SK-N-MC (cell line): Measurements from ENCODE around the gene IP6K2.
"Not testable (repeated sequence)": the region's sequence is repeated elsewhere in the genome, so short reads cannot be mapped to it uniquely, and the experiment has no call there.

Experiments
- DNase-seq: peaks from one replicate; pipeline ENCODE4 v3.0.0-alpha.2; 2011; ENCODE audit warnings: low read depth, low spot score
- H3K27ac ChIP-seq: fragments of 200-600 bp; sonication (generic); 2 replicates; pipeline ENCODE4 v1.5.1; 2016; ENCODE audit warnings: mixed run types
- H3K36me3 ChIP-seq: fragments of 200-600 bp; sonication (generic); 2 replicates; pipeline ENCODE4 v1.6.1; 2017; ENCODE audit warnings: antibody characterized with exemption, low read length, mixed read lengths; ENCODE audit not compliant: insufficient read depth
- H3K4me3 ChIP-seq: fragments of 200-600 bp; sonication (generic); 2 replicates; pipeline ENCODE4 v1.5.1; 2016
- H3K9ac ChIP-seq: fragments of 200-600 bp; sonication (generic); 2 replicates; pipeline ENCODE4 v1.8.0; 2017; ENCODE audit warnings: mixed run types, mixed read lengths; ENCODE audit not compliant: insufficient read length
- H3K9me3 ChIP-seq: fragments of 200-600 bp; sonication (generic); 2 replicates; pipeline ENCODE4 v1.6.1; 2017; ENCODE audit warnings: low read depth, mild to moderate bottlenecking, antibody characterized with exemption, low read length, moderate library complexity, mixed read lengths
- EZH2 ChIP-seq: fragments of 200-600 bp; sonication (generic); IDR thresholded peaks from one replicate; pipeline ENCODE4 v1.6.1; 2017; ENCODE audit warnings: antibody characterized with exemption
- FOXP2 ChIP-seq: optimal IDR thresholded peaks from 2 replicates; pipeline ENCODE3; 2011; ENCODE audit warnings: mild to moderate bottlenecking, moderate library complexity; ENCODE audit not compliant: insufficient read depth; ENCODE audit errors: extremely low read length, control extremely low read depth
- POLR2AphosphoS5 ChIP-seq: IDR thresholded peaks from 2 replicates; pipeline ENCODE4 v1.6.1; 2012; ENCODE audit warnings: mild to moderate bottlenecking, low read depth, low read length, borderline replicate concordance

The IP6K2 gene, protein sequence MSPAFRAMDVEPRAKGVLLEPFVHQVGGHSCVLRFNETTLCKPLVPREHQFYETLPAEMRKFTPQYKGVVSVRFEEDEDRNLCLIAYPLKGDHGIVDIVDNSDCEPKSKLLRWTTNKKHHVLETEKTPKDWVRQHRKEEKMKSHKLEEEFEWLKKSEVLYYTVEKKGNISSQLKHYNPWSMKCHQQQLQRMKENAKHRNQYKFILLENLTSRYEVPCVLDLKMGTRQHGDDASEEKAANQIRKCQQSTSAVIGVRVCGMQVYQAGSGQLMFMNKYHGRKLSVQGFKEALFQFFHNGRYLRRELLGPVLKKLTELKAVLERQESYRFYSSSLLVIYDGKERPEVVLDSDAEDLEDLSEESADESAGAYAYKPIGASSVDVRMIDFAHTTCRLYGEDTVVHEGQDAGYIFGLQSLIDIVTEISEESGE

GRCh38 chr3:48716982-48717746 lies at the start of gene IP6K2:
Gene IP6K2, minus strand, starts transcription at chr3:48717221. Its CDS starts 21,930 bp downstream, at chr3:48695291.
- peaks cover 12% of the 10 kb centered on the region for H3K36me3 ChIP-seq
- peak within 1 kb of the TSS; percentile 90 for H3K4me3 ChIP-seq
- H3K9ac ChIP-seq, result peak within 1 kb of the TSS; percentile 98
- peak; percentile 53 for DNase-seq
- H3K27ac ChIP-seq, result peak within 1 kb of the TSS; percentile 81
- no peak for TF ChIP-seq FOXP2
- TF ChIP-seq EZH2, result no peak
- peak; percentile 96 for TF ChIP-seq POLR2AphosphoS5
- no peaks in the 10 kb centered on the region for H3K9me3 ChIP-seq

DNA sequence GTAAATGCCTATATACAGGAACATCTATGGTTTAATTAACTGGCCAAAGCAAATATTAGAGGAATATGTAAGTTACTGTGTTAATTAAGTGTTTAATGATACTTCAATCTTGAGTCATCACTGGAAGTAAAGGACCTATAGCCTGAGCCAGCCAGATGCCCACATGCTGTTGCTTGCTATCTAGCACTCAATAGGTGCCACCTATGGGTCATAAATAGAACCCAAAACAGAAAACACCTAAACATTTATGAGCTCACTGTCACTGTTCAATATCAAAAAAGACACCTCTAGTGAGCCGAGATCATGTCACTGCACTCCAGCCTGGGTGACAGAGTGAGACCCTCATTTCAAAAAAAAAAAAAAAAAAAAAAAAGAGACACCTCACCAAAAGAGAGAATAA lies 48.4 kb upstream of the IP6K2 start:
- no peak overlapping the region for H3K27ac ChIP-seq
- no peak for TF ChIP-seq EZH2
- no peak for TF ChIP-seq FOXP2
- TF ChIP-seq POLR2AphosphoS5, result no peak
- H3K9me3 ChIP-seq, result no peaks in the 10 kb centered on the region

DNA sequence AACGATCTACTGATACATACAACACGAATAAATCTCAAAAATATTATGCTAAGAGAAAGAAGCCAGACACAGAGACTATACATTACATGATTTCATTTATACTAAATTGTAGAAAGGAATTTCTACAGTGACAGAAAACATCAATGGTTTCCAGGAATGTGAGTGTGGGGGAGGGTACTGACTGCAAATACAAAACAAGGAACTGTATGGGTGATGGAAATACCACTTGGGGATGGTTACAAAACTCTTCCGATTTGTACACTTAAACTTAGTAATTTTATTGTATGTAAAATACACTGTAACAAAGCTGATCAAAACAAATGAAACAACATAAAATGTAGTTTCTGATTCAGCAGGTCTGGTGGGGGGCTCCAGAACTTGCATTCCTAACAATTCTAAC lies 45.8 kb upstream of the IP6K2 start:
- no peaks in the 10 kb centered on the region for H3K9me3 ChIP-seq
- H3K4me3 ChIP-seq, result no peak overlapping the region
- H3K27ac ChIP-seq, result no peak overlapping the region
- H3K9ac ChIP-seq, result no peak overlapping the region
- no peak for DNase-seq
- TF ChIP-seq FOXP2 (no peak), EZH2 (no peak), POLR2AphosphoS5 (no peak)
- H3K36me3 ChIP-seq, result no peaks in the 10 kb centered on the region

More for the DNA sequence above, 48.4 kb upstream of the IP6K2 start:
- Histone ChIP-seq H3K36me3 (no peaks in the 10 kb centered on the region), H3K4me3 (no peak overlapping the region), H3K9ac (no peak overlapping the region)
- no peak for DNase-seq

GRCh38 chr3:48759991-48760540 lies 43.0 kb upstream of the IP6K2 start:
- not testable (repeated sequence) for DNase-seq, H3K9me3 ChIP-seq, H3K36me3 ChIP-seq, H3K4me3 ChIP-seq, H3K9ac ChIP-seq, H3K27ac ChIP-seq

DNA sequence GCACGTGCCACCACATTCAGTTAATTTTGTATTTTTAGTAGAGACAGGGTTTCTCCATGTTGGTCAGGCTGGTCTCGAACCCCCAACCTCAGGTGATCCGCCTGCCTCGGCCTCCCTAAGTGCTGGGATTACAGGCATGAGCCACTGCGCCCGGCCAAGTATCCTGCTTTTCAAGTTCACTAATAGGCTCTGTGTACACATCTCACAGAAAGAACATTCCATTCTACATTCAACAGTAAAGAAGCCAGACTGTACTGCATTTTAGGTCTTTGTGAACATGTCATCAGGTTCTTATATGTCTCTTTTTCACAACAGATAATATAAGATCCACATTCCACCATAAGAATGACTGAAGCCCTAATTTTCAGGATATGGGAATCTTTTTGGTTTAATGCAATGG lies 42.5 kb upstream of the IP6K2 start:
- DNase-seq, H3K4me3 ChIP-seq, H3K27ac ChIP-seq, H3K9me3 ChIP-seq, H3K36me3 ChIP-seq, H3K9ac ChIP-seq: not testable (repeated sequence)

- Histone ChIP-seq H3K27ac (no peak overlapping the region), H3K9ac (no peak overlapping the region), H3K4me3 (no peak overlapping the region), H3K36me3 (no peaks in the 10 kb centered on the region), H3K9me3 (no peaks in the 10 kb centered on the region)
- no peak for TF ChIP-seq FOXP2
- TF ChIP-seq EZH2, result no peak
- TF ChIP-seq POLR2AphosphoS5, result no peak
- DNase-seq, result no peak
Measured at GRCh38 chr3:48759071-48759470, 42.0 kb upstream of the IP6K2 start.

- Histone ChIP-seq H3K36me3 (no peaks in the 10 kb centered on the region), H3K9ac (no peak overlapping the region), H3K27ac (no peak overlapping the region), H3K4me3 (no peak overlapping the region), H3K9me3 (no peaks in the 10 kb centered on the region)
- TF ChIP-seq POLR2AphosphoS5 (no peak), EZH2 (no peak), FOXP2 (no peak)
- DNase-seq, result no peak
Measured at GRCh38 chr3:48756640-48757039, 39.6 kb upstream of the IP6K2 start.

- Histone ChIP-seq H3K9me3 (no peaks in the 10 kb centered on the region), H3K36me3 (no peaks in the 10 kb centered on the region), H3K4me3 (no peak overlapping the region), H3K27ac (no peak overlapping the region), H3K9ac (no peak overlapping the region)
- TF ChIP-seq POLR2AphosphoS5 (no peak), EZH2 (no peak), FOXP2 (no peak)
- no peak for DNase-seq
Measured at GRCh38 chr3:48750856-48751255, 33.8 kb upstream of the IP6K2 start.

DNA sequence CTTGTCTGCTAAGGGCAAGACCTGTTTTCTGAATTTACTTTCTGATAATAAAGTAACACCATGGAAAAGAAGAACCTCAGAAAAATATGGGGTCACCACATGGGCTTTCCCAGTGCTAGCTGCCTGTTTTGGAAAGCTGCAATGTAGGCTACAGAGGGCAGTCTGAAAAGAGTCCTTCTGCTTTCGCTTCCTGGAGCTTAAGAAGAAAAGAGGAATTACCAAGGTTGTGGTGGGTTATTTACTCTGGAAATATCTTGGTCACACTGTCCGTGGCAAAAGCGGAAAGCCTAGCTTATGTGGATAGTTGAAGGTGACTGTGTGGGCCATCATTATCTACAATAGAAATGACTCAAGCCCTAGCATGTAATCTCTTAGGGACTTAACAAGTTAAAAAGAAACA lies 31.7 kb upstream of the IP6K2 start:
- Histone ChIP-seq H3K9ac (no peak overlapping the region), H3K36me3 (no peaks in the 10 kb centered on the region), H3K4me3 (no peak overlapping the region), H3K27ac (no peak overlapping the region), H3K9me3 (no peaks in the 10 kb centered on the region)
- TF ChIP-seq EZH2 (no peak), FOXP2 (no peak), POLR2AphosphoS5 (no peak)
- no peak for DNase-seq
